Heart left ventricle (tissue), 16 donors: ENCODE measurements around the gene LEUTX. TPM values are rescaled to one million over a fixed set of nuclear protein-coding genes. Genes with fewer than 3 reads are reported as not detected.
"Not testable (repeated sequence)": the region's sequence is repeated elsewhere in the genome, so short reads cannot be mapped to it uniquely, and the experiment has no call there.

Experiments used
- ATAC-seq, 4 donors: fragments of 200-7000 bp; cut with Tn5 transposase; one replicate each; pipeline ENCODE4 v1.9.1; 2020 to 2022; ENCODE audit warnings: moderate library complexity in 4 of 4, mild to moderate bottlenecking in 3 of 4, moderate number of reproducible peaks in 1 of 4
- DNase-seq, 5 donors: peaks; one replicate each; pipeline ENCODE4 v3.0.0-alpha.2; 2020
- H3K27ac ChIP-seq, 12 donors: fragments of 200-600 bp; sonication (generic) in 4 of 12; one replicate each; pipeline versions ENCODE4 v1.5.0 to v1.8.0; 2016 to 2022; ENCODE audit warnings: mild to moderate bottlenecking in 2 of 12
- H3K27me3 ChIP-seq, 9 donors: fragments of 200-600 bp; sonication (generic) in 2 of 9; one replicate each; pipeline versions ENCODE4 v1.5.1 to v1.8.0; 2016 to 2022; ENCODE audit warnings: mild to moderate bottlenecking in 3 of 9
- H3K36me3 ChIP-seq, 9 donors: fragments of 200-600 bp; sonication (generic) in 2 of 9; one replicate each; pipeline versions ENCODE4 v1.5.0 to v1.8.0; 2018 to 2022; ENCODE audit warnings: mild to moderate bottlenecking in 2 of 9
- H3K4me1 ChIP-seq, 12 donors: fragments of 200-600 bp; sonication (generic) in 4 of 12; one replicate each; pipeline versions ENCODE4 v1.5.0 to v1.8.0; 2016 to 2022; ENCODE audit warnings: mild to moderate bottlenecking in 3 of 12
- H3K4me3 ChIP-seq, 12 donors: fragments of 200-600 bp; sonication (generic) in 4 of 12; one replicate each; pipeline versions ENCODE4 v1.5.0 to v1.8.0; 2017 to 2022; ENCODE audit warnings: mild to moderate bottlenecking in 9 of 12, moderate library complexity in 4 of 12
- H3K9me3 ChIP-seq, 12 donors: fragments of 200-600 bp; sonication (generic) in 4 of 12; one replicate each; pipeline versions ENCODE4 v1.5.0 to v1.8.0; 2016 to 2022; ENCODE audit warnings: mild to moderate bottlenecking in 1 of 12
- POLR2A ChIP-seq, 2 donors: fragments of 450-650 bp; IDR thresholded peaks; one replicate each; pipeline ENCODE4 v1.6.1; 2017; ENCODE audit warnings: antibody characterized with exemption in 2 of 2, mild to moderate bottlenecking in 2 of 2, moderate library complexity in 2 of 2
- WGBS, 4 donors: extraction: QIAGEN DNeasy Blood & Tissue Kit in 2 of 4; methylation state at CpG; one replicate each; pipeline versions ENCODE4 v1.1.5 to v1.1.7; 2013 to 2018; 5-methylcytosine and 5-hydroxymethylcytosine counted together
- intact Hi-C, 10 donors: fragments of 100-400 bp; cut with DNase I; formaldehyde crosslinking; loops; one replicate each; pipeline versions ENCODE4 v1.11.1 to v1.14.2; 2022
- polyA plus RNA-seq, 2 donors: library from polyadenylated mRNA; stranded (reverse); fragments of 200-250 nt; gene quantifications; one replicate each; pipeline ENCODE4 v1.2.3, GENCODE V29; 2013
- total RNA-seq, 9 donors: library from RNA; depleted of rRNA in 2 of 9; stranded (reverse); fragments of >200 nt in 2 of 9; fragmentation: NEBNext Ultra II Directional in 3 of 9; extraction: Animal tissue kit (Norgen Biotek cat#: 25700) in 3 of 9; gene quantifications; one replicate each; pipeline versions ENCODE4 v1.1.0 to v1.2.4, GENCODE V29; 2016 to 2023
- TF ChIP-seq, protein P1 (sequence below), 12 donors: fragments of 200-600 bp; sonication (generic) in 4 of 12; IDR thresholded peaks; one replicate each; pipeline versions ENCODE4 v1.5.0 to v1.8.0; 2018 to 2022; ENCODE audit warnings: antibody characterized with exemption in 12 of 12, mild to moderate bottlenecking in 5 of 12
- donor health status: ischemic (EF 13 %, LVEDD 7.1; RV severe dilation, severe dysfunction).
- donor health status: healthy with polysubstance abuse.
- donor health status: DM: no; HTN: yes; CAD: no.
- donor health status: DM: no; HTN: no; CAD: no.
- donor health status: ischemic (EF 25% LVEDD 6.9; RV normal size, moderate dysfunction).
- donor health status: ischemic (EF 25% LVEDD 5.7; RV mildly dilated, moderate dysfunction).
- donor health status: healthy.
- donor health status: DM: yes; HTN: yes; CAD: no.
- donor health status: ischemic (EF 35%, LVEDD 5.7; RV mildly dilated, moderate dysfunction).
- donor health status: nonischemic (EF 11% LVEDD 7.7; RV severe dilation, severe dysfunction).
- donor health status: DM: yes; HTN: yes; CAD: no.
- donor health status: PGD.
- donor health status: ischemic (EF 29% LVEDD 5.4; RV normal size, mild dysfunction).
- donor health status: nonischemic (EF 23%, LVEDD 6.1; RV moderate dilation, normal function).

LEUTX gene
- total and polyA plus RNA-seq, 11 donors = not detected

DNA sequence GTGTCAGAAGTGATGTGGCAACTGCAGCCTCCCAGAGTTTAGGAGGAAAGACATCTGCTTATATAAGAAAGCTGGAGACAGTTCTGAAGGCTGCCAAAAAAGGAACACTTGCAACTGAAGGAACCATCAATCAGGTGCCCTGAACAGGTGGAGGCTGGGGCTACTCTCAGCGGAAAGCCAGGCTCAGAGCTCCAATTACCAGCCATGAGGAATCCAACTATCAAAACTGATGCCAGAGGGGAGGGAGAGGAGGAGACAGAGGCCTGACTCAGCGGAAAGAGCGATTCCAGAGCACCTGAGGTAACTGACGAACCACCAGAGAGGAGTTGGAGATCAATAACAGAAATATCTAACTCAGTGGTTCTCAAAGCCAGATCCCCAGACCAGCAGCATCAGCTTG lies 24.3 kb downstream of the LEUTX start:
- Histone ChIP-seq H3K27me3 (peaks cover 0 to 12% (median 2%) of the 10 kb centered on the region in 9 donors), H3K27ac (no peak overlapping the region), H3K36me3 (no peaks in the 10 kb centered on the region), H3K4me1 (no peaks in the 10 kb centered on the region), H3K4me3 (no peak overlapping the region), H3K9me3 (no peaks in the 10 kb centered on the region)
- TF ChIP-seq, protein P1, sequence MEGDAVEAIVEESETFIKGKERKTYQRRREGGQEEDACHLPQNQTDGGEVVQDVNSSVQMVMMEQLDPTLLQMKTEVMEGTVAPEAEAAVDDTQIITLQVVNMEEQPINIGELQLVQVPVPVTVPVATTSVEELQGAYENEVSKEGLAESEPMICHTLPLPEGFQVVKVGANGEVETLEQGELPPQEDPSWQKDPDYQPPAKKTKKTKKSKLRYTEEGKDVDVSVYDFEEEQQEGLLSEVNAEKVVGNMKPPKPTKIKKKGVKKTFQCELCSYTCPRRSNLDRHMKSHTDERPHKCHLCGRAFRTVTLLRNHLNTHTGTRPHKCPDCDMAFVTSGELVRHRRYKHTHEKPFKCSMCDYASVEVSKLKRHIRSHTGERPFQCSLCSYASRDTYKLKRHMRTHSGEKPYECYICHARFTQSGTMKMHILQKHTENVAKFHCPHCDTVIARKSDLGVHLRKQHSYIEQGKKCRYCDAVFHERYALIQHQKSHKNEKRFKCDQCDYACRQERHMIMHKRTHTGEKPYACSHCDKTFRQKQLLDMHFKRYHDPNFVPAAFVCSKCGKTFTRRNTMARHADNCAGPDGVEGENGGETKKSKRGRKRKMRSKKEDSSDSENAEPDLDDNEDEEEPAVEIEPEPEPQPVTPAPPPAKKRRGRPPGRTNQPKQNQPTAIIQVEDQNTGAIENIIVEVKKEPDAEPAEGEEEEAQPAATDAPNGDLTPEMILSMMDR (IDR thresholded peaks at IDR 0.05) = no peak
- TF ChIP-seq POLR2A (IDR thresholded peaks at IDR 0.05) = no peak
- intact Hi-C loops = loop anchor here in 1 of 10 donors (10.0 kb wide), 1 partner anchor 162 kb away; no protein-coding TSS in a partner anchor
- ATAC-seq = no peak
- WGBS, 4 donors = 38 to 65% (median 42%) methylated on average over 4 of the region's 4 CpGs
- no peak for DNase-seq

DNA sequence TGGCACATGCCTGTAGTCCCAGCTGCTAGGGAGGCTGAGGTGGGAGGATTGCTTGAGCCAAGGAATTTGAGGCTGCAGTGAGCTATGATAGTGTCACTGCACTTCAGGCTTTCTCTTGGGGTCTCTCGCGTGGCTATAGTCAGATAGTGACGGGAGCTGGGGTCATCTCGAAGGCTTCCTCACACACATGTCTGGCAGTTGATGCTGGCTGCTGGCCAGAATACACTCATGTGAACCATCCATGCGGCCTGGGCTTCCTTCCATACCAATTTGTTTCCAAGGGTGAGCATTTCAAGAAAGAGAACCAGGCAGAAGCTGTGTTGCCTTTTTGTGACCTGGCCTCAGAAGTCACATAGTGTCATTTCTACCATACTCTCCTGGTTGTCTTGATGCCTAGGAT lies 26.4 kb downstream of the LEUTX start:
- Histone ChIP-seq H3K36me3 (no peaks in the 10 kb centered on the region), H3K27ac (no peak overlapping the region), H3K27me3 (peaks cover 0 to 12% (median 0%) of the 10 kb centered on the region in 9 donors), H3K9me3 (no peaks in the 10 kb centered on the region), H3K4me1 (no peaks in the 10 kb centered on the region), H3K4me3 (no peak overlapping the region)
- WGBS, 4 donors = 7 to 23% (median 9%) methylated on average over 3 to 5 of the region's 5 CpGs
- intact Hi-C loops = loop anchor here in 1 of 10 donors (10.0 kb wide), 1 partner anchor 160 kb away; no protein-coding TSS in a partner anchor
- peak in 2 of 4 donors; percentile 13 to 46 for ATAC-seq
- TF ChIP-seq, protein P1 (IDR thresholded peaks at IDR 0.05) = no peak
- no peak for TF ChIP-seq POLR2A (IDR thresholded peaks at IDR 0.05)
- peak in 1 of 5 donors; percentile 54 for DNase-seq

DNA sequence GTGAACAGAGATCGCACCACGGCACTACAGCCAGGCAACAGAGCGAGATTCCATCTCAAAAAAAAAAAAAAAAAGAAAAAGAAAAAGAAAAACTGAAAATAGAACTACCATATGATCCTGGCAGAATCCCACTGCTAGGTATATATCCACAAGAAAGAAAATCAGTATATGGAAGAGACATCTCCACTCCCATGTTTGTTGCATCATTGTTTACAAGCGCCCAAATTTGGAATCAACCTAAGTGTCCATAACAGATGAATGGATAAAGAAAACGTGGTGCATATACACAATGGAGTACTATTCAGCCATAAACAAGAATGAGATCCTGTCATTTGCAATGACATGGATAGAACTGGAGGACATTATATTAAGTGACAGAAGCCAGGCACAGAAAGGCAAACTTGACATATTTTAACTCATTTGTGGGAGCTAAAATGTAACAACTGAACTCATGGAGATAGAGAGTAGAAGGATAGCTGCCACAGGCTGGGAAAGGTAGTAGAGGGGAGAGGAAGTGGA lies 29.3 kb downstream of the LEUTX start:
- intact Hi-C loops = loop anchor here in 1 of 10 donors (10.0 kb wide), 1 partner anchor 157 kb away; no protein-coding TSS in a partner anchor
- 78 to 82% (median 80%) methylated on average over 5 of the region's 5 CpGs for WGBS, 4 donors
- no peaks in the 10 kb centered on the region for H3K36me3 ChIP-seq

DNA sequence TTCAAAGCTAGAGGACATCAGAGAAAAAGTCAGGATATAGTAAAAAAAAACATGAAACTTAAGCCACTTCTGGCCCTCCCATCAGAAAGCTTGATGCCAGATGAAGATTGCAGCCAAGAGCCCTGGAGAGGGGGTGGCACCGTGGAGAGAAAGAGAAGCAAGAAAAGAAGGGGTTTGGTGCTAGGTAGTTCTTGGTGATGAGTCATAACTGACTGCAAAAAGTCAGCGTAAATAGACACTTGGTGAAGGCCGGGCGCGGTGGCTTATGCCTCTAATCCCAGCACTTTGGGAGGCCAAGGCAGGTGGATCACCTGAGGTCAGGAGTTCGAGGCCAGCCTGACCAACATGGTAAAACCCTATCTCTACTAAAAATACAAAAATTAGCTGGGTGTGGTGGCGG lies 30.0 kb downstream of the LEUTX start:
- ATAC-seq = not testable (repeated sequence)

More for the DNA sequence above, 29.3 kb downstream of the LEUTX start:
- DNase-seq (no peak), ATAC-seq (no peak)
- no peak overlapping the region for H3K27ac ChIP-seq
- H3K4me3 ChIP-seq = no peak overlapping the region
- H3K9me3 ChIP-seq = no peaks in the 10 kb centered on the region
- no peaks in the 10 kb centered on the region for H3K27me3 ChIP-seq
- no peaks in the 10 kb centered on the region for H3K4me1 ChIP-seq
- TF ChIP-seq, protein P1 (IDR thresholded peaks at IDR 0.05) = no peak
- no peak for TF ChIP-seq POLR2A (IDR thresholded peaks at IDR 0.05)

More for the DNA sequence above, 30.0 kb downstream of the LEUTX start:
- not testable (repeated sequence) for H3K4me3 ChIP-seq, H3K27ac ChIP-seq, H3K27me3 ChIP-seq, H3K36me3 ChIP-seq, DNase-seq, H3K9me3 ChIP-seq, H3K4me1 ChIP-seq
- 82 to 91% (median 89%) methylated on average over 7 of the region's 7 CpGs for WGBS, 4 donors
- intact Hi-C loops = loop anchor here in 1 of 10 donors (10.0 kb wide), 1 partner anchor 156 kb away; no protein-coding TSS in a partner anchor
